NCI-H82 treated with DMSO at 0.1 percent for 48 hours (cell line): ENCODE results near the gene PLEKHF1.
"Not testable (repeated sequence)": the region's sequence is repeated elsewhere in the genome, so short reads cannot be mapped to it uniquely, and the experiment has no call there.

Source experiments
- DNase-seq: peaks from one replicate; lab custom pipeline; 2025; ENCODE audit not compliant: unreplicated experiment; lab: John Stamatoyannopoulos, UW

The PLEKHF1 gene

GRCh38 chr19:29665215-29665825 lies at the start of gene PLEKHF1:
PLEKHF1 (plus strand) TSS chr19:29665461; CDS start chr19:29673840, 8,379 bp downstream.
- DNase-seq: peak; percentile 52

DNA sequence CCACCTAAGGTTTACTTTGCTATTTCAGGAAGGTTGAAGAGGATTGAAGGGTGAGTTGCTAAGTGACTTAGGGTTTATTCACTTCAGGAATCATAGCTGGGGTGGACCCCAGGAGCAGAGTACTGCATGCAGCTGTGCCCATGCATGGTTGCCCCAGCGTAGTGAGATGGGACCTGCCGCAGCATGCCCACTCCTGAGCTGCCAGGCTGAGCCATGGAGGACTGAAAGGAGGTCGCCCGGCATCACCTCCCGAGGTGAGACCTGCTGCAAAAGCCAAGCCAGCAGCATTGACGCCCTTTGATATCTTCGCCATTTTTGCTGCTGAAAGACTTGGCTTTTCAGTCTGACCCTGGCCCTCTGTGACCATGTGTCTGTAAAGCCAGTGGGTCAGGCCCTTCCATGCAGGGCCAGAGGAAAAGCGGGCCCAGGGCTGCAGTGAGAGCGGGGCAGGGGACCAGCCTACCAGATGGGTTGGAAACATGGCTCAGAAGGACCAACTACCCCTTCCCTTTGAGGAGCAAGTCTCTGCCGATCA lies 49.3 kb upstream of the PLEKHF1 start:
- DNase-seq: no peak

DNA sequence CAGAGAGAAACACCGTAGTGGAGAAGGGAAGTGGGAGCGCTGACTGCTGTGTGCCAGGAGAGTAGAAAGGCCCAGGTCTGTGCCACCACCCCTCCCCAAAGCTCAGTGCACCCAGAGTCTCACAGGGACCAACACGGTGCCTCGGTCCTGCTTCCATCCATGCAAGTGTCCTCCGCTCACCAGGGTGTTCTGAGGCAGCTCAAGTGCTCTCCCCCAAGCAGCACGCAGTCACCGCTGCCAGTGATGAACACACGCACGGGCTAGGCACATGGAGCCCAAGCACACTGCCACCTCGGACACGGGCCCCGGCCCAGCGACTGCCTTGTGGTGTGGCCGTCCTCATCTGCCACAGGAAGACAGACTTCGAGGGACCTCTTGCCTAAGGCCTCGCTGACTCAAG lies 48.7 kb upstream of the PLEKHF1 start:
- no peak for DNase-seq

GRCh38 chr19:29617366-29618266 lies 47.6 kb upstream of the PLEKHF1 start:
- no peak for DNase-seq

GRCh38 chr19:29618434-29618833 lies 46.8 kb upstream of the PLEKHF1 start:
- no peak for DNase-seq

DNA sequence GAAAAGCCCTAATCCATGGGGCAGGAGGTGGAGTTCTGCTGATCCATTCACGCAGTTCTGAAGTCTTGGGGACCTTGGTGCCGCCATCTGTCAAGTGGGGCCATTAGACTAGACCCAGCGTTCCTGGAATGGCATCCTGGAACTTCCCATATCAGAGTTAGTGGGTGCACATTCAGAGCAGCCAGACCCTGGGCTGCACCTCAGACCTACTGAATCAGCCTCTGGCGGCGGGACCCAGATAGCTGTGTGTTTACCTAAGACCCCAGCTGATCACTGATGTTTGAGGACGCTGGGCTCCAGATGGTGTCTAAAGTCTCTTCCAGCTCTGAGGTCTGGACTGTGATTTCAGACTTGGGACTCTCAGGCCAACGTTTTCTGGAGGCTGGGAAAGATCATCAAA lies 46.4 kb upstream of the PLEKHF1 start:
- no peak for DNase-seq

GRCh38 chr19:29620931-29621351 lies 44.3 kb upstream of the PLEKHF1 start:
- no peak for DNase-seq

DNA sequence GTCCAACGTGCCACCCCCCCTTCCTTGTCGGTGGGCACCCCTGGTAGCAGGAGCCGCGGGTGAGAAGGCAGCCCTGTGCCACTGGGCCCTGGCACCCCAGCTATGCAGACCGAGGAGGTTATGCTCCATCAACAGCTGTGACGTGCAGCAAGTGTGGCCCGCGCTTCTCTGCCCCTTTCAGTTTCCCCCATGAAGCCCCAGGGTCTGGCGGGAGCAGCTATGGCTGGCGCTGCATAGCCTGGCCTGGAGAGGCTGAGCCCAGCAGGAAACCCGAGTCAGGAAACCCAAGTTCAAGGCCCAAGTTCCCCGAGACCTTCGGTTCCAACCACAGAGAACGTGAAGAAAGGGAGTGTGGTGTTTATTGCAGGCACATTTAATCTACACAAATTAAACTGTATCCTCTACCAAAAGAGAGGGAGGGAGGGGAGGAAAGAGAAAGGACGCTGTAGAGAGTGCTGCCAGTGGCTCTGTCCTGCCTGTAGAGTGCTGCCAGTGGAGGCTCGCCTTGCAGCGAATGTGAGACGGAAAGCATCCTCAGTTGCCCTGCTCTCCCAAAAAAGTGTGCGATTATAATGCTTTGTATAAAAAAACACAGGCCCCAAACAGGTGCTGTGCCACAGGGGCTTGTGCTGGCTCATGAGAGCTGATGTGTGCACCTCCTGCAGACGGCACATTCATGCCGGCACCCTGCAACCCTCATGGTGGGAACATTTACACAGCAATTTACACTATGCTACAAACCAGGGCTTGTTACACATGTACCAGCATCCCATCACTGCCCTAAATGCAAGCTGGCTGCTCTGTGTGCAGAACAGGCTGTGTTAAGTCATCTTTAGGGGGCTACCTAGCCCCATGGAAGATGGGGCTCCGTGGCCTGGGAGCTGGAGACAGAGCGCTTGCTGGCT lies 42.8 kb upstream of the PLEKHF1 start:
- DNase-seq: no peak

DNA sequence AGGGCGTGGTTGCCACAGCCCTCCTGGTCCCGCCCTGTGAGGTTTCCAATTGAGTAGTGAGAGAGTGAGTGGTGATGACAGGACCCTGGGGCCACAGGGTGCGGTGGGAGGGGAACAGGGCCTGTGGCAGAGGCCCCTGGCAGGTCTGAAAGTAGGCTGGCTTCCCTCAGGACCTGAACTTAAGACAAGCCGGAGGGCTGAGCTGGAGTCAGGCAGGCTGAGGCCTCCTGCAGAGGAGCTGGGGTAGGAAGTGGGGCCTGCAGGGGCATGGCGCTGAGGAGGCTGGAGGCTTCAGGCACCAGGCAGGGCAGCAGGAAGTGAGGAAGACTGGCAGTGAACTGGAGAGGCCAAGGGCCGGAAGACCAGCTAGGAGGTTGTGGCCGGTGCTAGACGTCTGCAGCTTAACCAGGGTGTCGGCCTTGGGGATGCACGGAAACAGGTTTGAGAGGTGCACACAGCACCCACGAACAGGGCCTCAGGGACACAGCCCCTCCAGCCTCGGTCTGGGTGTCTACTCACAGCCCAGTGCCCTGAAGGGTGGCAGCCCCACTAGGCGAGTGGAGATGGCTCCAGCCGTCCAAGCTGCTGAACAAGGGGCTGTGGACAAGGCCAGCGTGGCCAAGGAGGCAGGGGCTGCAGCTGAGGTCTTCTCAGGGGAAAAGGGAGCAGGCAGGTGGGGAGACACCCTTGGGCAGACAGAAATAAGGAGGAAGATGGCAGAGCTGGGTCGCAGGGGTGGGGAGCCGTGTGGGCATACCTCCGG lies 41.4 kb upstream of the PLEKHF1 start:
- DNase-seq: no peak

- DNase-seq: no peak
Observed at GRCh38 chr19:29624489-29625185, 40.6 kb upstream of the PLEKHF1 start.

GRCh38 chr19:29625186-29625651 lies 40.0 kb upstream of the PLEKHF1 start:
- DNase-seq: no peak

DNA sequence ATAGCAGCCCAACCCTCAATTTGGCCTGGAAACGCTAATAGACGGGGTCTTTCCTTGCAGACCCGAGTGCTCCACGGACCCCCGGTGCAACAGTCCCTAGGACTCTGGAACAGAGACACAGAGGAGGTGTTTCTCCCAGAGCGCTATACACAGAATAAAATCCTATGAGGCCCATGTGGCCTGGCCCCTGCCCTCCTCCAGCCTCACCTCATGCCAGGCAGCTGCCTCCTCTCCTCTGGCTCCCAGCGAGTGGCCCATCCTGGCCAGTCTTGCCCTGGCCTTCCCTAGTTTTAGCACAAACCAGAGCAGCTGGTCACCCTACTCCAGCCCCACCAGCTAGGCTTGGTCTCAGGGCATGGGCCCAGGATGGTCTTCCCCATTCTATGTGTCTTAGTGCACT lies 38.9 kb upstream of the PLEKHF1 start:
- DNase-seq: no peak

DNA sequence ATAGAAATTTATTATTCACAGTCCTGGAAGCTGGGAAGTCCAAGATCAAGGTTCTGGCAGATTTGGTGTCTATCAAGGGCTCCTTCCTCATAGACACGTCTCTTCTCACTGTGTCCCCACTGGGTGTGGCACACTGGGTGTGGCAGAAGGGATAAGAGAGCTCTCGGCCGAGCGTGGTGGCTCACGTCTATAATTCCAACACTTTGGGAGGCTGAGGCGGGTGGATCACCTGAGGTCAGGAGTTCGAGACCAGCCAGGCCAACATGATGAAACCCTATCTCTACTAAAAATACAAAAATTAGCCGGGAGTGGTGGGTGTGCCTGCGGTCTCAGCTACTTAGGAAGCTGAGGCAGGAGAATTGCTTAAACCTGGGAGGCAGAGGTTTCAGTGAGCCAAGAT lies 38.4 kb upstream of the PLEKHF1 start:
- DNase-seq: not testable (repeated sequence)

DNA sequence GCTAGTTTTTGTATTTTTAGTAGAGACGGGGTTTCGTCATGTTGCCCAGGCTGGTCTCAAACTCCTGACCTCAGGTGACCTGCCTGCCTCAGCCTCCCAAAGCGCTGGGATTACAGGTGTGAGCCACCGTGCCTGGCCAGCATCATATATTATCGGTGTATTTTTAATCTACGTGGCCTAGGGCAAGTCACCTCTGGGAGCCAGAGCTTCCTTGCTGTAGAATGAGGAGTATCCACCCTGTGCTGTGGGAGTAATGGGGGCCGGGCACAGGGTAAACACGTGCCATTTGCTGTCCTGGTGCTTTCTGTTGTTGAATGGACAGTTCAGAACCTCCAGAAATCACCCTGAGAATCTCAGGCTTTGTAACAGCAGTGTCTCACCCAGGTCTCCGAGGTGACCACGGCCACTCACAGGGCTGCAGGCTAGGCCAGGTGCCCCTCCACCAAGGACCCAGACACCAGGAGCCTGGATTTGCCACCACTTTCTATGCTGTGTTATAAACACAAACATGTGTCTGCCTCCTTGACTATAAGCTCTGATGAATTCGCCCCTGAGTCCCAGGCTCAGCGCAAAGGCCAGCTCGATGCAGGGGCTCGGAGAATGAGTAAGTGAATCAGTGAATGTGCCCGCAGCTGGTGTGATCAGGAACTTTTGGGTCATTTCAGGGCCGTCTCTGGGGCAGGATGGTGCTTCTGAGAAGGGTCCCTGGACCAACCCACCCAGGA lies 36.4 kb upstream of the PLEKHF1 start:
- DNase-seq: no peak

- DNase-seq: no peak
Observed at GRCh38 chr19:29629836-29630534, 35.3 kb upstream of the PLEKHF1 start.

DNA sequence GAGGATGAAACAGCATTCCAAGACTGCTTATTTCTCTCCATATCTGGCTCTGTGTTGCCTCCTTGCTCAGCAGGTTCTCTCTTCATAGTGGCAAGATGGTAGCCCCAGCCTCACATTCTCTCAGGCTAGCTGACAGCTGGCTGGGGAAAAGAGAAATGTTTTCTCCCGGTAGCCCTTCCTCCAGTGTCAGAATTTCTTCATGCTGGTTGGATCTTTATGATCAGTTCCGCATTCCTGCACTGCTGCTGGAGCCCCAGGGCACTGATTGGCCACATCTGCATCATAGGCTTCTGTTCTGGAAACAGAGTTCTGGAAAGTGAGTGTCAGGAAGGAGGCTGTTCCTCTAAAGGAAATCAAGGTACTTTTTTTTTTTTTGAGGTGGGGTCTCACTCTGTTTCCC lies 34.6 kb upstream of the PLEKHF1 start:
- DNase-seq: no peak

DNA sequence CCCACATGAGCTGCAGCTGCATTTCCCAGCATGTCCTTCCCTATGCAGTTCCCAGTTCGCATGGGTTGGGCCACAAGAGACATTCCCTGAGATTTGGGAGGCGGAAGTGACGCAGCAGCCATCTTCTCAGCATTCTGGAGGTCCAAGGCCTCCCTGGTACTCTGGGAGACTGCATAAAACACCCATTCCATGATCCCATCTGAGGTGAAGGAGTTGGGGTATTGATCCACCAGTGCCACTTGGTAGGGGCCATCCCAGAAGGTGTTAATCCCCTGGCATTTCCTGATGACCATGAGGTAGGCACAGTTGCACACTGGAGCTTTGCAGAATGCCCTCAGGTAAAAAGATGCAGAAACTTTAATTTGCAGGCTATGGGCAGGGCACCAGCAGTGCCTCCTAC lies 33.8 kb upstream of the PLEKHF1 start:
- no peak for DNase-seq

- DNase-seq: no peak
Observed at GRCh38 chr19:29634002-29634401, 31.3 kb upstream of the PLEKHF1 start.
